ENCODE results near the gene CTRB1.
"Not testable (repeated sequence)": the region's sequence is repeated elsewhere in the genome, so short reads cannot be mapped to it uniquely, and the experiment has no call there.

The CTRB1 gene

GRCh38 chr16:75204410-75204758 lies 14.4 kb upstream of the CTRB1 start:
- no peak for DNase-seq (ENCODE audit: low spot score)

- not testable (repeated sequence) for DNase-seq (ENCODE audit: low spot score)
Observed at GRCh38 chr16:75204905-75205304, 13.9 kb upstream of the CTRB1 start.

GRCh38 chr16:75205438-75205837 lies 13.3 kb upstream of the CTRB1 start:
- DNase-seq (ENCODE audit: low spot score): not testable (repeated sequence)

GRCh38 chr16:75205961-75206748 lies 12.6 kb upstream of the CTRB1 start:
- DNase-seq (ENCODE audit: low spot score): not testable (repeated sequence)

- no peak for DNase-seq (ENCODE audit: low spot score)
Observed at GRCh38 chr16:75206749-75207451, 11.9 kb upstream of the CTRB1 start, which contains the start of gene CTRB2. CTRB2 (minus strand) TSS chr16:75207161; CDS start chr16:75207141, 20 bp downstream.

GRCh38 chr16:75207831-75208230 lies 11.0 kb upstream of the CTRB1 start:
- no peak for DNase-seq (ENCODE audit: low spot score)

- DNase-seq (ENCODE audit: low spot score): no peak
Observed at GRCh38 chr16:75208242-75208825, 10.5 kb upstream of the CTRB1 start.

- DNase-seq (ENCODE audit: low spot score): no peak
Observed at GRCh38 chr16:75208861-75209505, 9.8 kb upstream of the CTRB1 start.

GRCh38 chr16:75209514-75209913 lies 9.3 kb upstream of the CTRB1 start:
- DNase-seq (ENCODE audit: low spot score): not testable (repeated sequence)

GRCh38 chr16:75209944-75210343 lies 8.8 kb upstream of the CTRB1 start:
- no peak for DNase-seq (ENCODE audit: low spot score)

- DNase-seq (ENCODE audit: low spot score): not testable (repeated sequence)
Observed at GRCh38 chr16:75211286-75211685, 7.5 kb upstream of the CTRB1 start.

GRCh38 chr16:75216127-75216526 lies 2.7 kb upstream of the CTRB1 start:
- DNase-seq (ENCODE audit: low spot score): no peak

GRCh38 chr16:75216576-75216975 lies 2.2 kb upstream of the CTRB1 start:
- no peak for DNase-seq (ENCODE audit: low spot score)

- DNase-seq (ENCODE audit: low spot score): no peak
Observed at GRCh38 chr16:75217389-75217851, 1.4 kb upstream of the CTRB1 start.

- DNase-seq (ENCODE audit: low spot score): no peak
Observed at GRCh38 chr16:75219088-75219487, 300 bp downstream of the CTRB1 start.

- DNase-seq (ENCODE audit: low spot score): no peak
Observed at GRCh38 chr16:75219838-75220237, 1.1 kb downstream of the CTRB1 start.

GRCh38 chr16:75222271-75222783 lies 3.5 kb downstream of the CTRB1 start:
- no peak for DNase-seq (ENCODE audit: low spot score)

- not testable (repeated sequence) for DNase-seq (ENCODE audit: low spot score)
Observed at GRCh38 chr16:75223129-75223528, 4.3 kb downstream of the CTRB1 start.

- no peak for DNase-seq (ENCODE audit: low spot score)
Observed at GRCh38 chr16:75224306-75225082, 5.7 kb downstream of the CTRB1 start.

- DNase-seq (ENCODE audit: low spot score): no peak
Observed at GRCh38 chr16:75225092-75225491, 6.3 kb downstream of the CTRB1 start.
